Fibroblast of the conjunctiva (primary cell): ENCODE results near the gene GCNT4.
A peak's percentile ranks its signal among the peaks of the same experiment; 100 is the strongest.

Source experiments
- DNase-seq: peaks from one replicate; pipeline ENCODE4 v3.0.0-alpha.2; 2010; ENCODE audit warnings: low read depth

The GCNT4 gene

GRCh38 chr5:75016896-75017295, 35.5 kb downstream of the GCNT4 start:
- DNase-seq = no peak

- no peak for DNase-seq
These were observed 39.6 kb downstream of the GCNT4 start for GRCh38 chr5:75012748-75013147.

GRCh38 chr5:75010838-75011237, 41.5 kb downstream of the GCNT4 start:
- no peak for DNase-seq

GRCh38 chr5:75009556-75010345, 42.6 kb downstream of the GCNT4 start:
- DNase-seq = no peak

GRCh38 chr5:75006865-75007822, 45.2 kb downstream of the GCNT4 start:
- peak; percentile 9 for DNase-seq

- no peak for DNase-seq
These were observed 46.8 kb downstream of the GCNT4 start for GRCh38 chr5:75005561-75005960.
